GM21367 (cell line): ENCODE measurements around the gene RMI1.
"Not testable (repeated sequence)": the region's sequence is repeated elsewhere in the genome, so short reads cannot be mapped to it uniquely, and the experiment has no call there.

ENCODE experiments used
- ATAC-seq: cut with Tn5 transposase; IDR thresholded peaks from one replicate; pipeline ENCODE4 v1.9.1; 2021; ENCODE audit not compliant: unreplicated experiment

Gene RMI1

GRCh38 chr9:84002344-84002743 is 21.7 kb downstream of the RMI1 start:
- peak; percentile 60 for ATAC-seq

- no peak for ATAC-seq
Observed at GRCh38 chr9:84003246-84003645, 22.6 kb downstream of the RMI1 start.

GRCh38 chr9:84007662-84008061 is 27.1 kb downstream of the RMI1 start:
- ATAC-seq: no peak

- ATAC-seq: no peak
Observed at GRCh38 chr9:84024041-84024575, 43.5 kb downstream of the RMI1 start.

- no peak for ATAC-seq
Observed at GRCh38 chr9:84027201-84027600, 46.6 kb downstream of the RMI1 start.

GRCh38 chr9:84031534-84031933 is 50.9 kb downstream of the RMI1 start:
- no peak for ATAC-seq

- not testable (repeated sequence) for ATAC-seq
Observed at GRCh38 chr9:84041857-84042256, 61.3 kb downstream of the RMI1 start.

GRCh38 chr9:84045481-84046097 is 65.0 kb downstream of the RMI1 start:
- no peak for ATAC-seq
